ENCODE data around the gene CELF1. TPM values are rescaled to one million over a fixed set of nuclear protein-coding genes. Genes with fewer than 3 reads are reported as not detected.

CELF1 gene
- total and polyA plus RNA-seq, 2 of the 4 experiments (the other 2 are of a cell fraction): 63.3 to 135 TPM

- H3K36me3 ChIP-seq (ENCODE audit: control insufficient read depth, insufficient read depth, low read length): no peaks in the 10 kb centered on the region; the same call in none of the 2 replicates
- H2BK120ac ChIP-seq (ENCODE audit: low read depth, low read length): no peak overlapping the region
- no peak overlapping the region for H3K27ac ChIP-seq (ENCODE audit: insufficient read depth, low read length)
- DNase-seq (peak; percentile 31), ATAC-seq (ENCODE audit: low read depth) (no peak)
- H2BK15ac ChIP-seq (ENCODE audit: low read depth, low read length): no peak overlapping the region
- no peak overlapping the region for H3K14ac ChIP-seq (replicated peaks; ENCODE audit: low read depth, low read length)
- ChIA-PET POLR2A (ENCODE audit: unreplicated experiment) (interaction anchor here (0.6 kb wide), 1 partner anchor 32 kb away, joined by 4 read pairs; no protein-coding TSS in a partner anchor), CTCF (interaction anchor here (1.4 kb wide), 1 partner anchor 10 kb away, joined by 6 read pairs; no protein-coding TSS in a partner anchor)
- no peak overlapping the region for H3K18ac ChIP-seq (ENCODE audit: low read depth, low read length)
- H3K4ac ChIP-seq (ENCODE audit: low read depth, low read length): no peak overlapping the region
- H3K56ac ChIP-seq (ENCODE audit: extremely low read depth, insufficient read depth, low read length): no peak overlapping the region
- no peaks in the 10 kb centered on the region for H3K27me3 ChIP-seq (ENCODE audit: control insufficient read depth, insufficient read depth, low read length)
- no peak overlapping the region for H4K8ac ChIP-seq (ENCODE audit: low read depth in 2 of 2, low read length in 2 of 2)
- H4K20me1 ChIP-seq (ENCODE audit: insufficient read depth, low read length): peaks cover 97% of the 10 kb centered on the region
- no CpG with 5 or more reads among the region's 2 CpGs for WGBS, 2 experiments (ENCODE audit: extremely low coverage in 2 of 2, insufficient read length in 1 of 2)
- peaks cover 3 to 77% of the 10 kb centered on the region in 2 experiments; a peak in 3 of 4 replicates for H3K79me1 ChIP-seq (ENCODE audit: low read depth in 1 of 2, low read length in 2 of 2)
- H2AFZ ChIP-seq (replicated peaks; ENCODE audit: low read length, poor library complexity): no peak overlapping the region
- BruUV-seq (replicated peaks): no TSS peak
- H4K5ac ChIP-seq (ENCODE audit: low read depth, low read length): no peak overlapping the region
- H3K9ac ChIP-seq (ENCODE audit: low read depth, low read length): no peak overlapping the region
- in situ Hi-C loops (cut with MboI; ENCODE audit: low sequenced_read_pairs): no loop called here
- 0 out of 2 replicates have a peak, but pooled peaks cover 6% of the 10 kb centered on the region for H3K9me1 ChIP-seq (ENCODE audit: insufficient read depth, low read length)
- H2AK9ac ChIP-seq (replicated peaks; ENCODE audit: low read depth, low read length, poor library complexity): no peak overlapping the region
- H2AK5ac ChIP-seq (ENCODE audit: low read depth, low read length): no peak overlapping the region; the same call in 1 of the 2 replicates
- dilution Hi-C loops (cut with HindIII; ENCODE audit: low sequenced_read_pairs, unreplicated experiment): no loop called here
- H3K23ac ChIP-seq (ENCODE audit: low read depth, low read length): no peak overlapping the region
- H4K91ac ChIP-seq (ENCODE audit: insufficient read depth, low read depth, low read length): no peak overlapping the region
- H3K4me2 ChIP-seq (ENCODE audit: low read depth, low read length): no peak overlapping the region
- peaks cover 9% of the 10 kb centered on the region for H3K4me1 ChIP-seq (ENCODE audit: control insufficient read depth, insufficient read depth, low read length)
- TF ChIP-seq NFE2L2 (IDR thresholded peaks at IDR 0.05; ENCODE audit: low read depth, low read length) (no peak), USF2 (IDR thresholded peaks at IDR 0.05; ENCODE audit: low read depth, low read length) (no peak), POLR2A (IDR thresholded peaks at IDR 0.05; ENCODE audit: low read depth, low read length) (no peak), RFX5 (IDR thresholded peaks at IDR 0.05; ENCODE audit: low read depth, low read length) (no peak), RAD21 (IDR thresholded peaks at IDR 0.05; ENCODE audit: low read length) (no peak), ELK1 (IDR thresholded peaks at IDR 0.05; ENCODE audit: borderline replicate concordance, low read depth, low read length) (no peak), CEBPB (IDR thresholded peaks at IDR 0.05; ENCODE audit: low read depth, low read length) (no peak), MAFK (IDR thresholded peaks at IDR 0.05; ENCODE audit: low read depth, low read length) (no peak), SMC3 (IDR thresholded peaks at IDR 0.05; ENCODE audit: low read depth, low read length) (no peak), RCOR1 (IDR thresholded peaks at IDR 0.05; ENCODE audit: insufficient replicate concordance, low read length) (no peak), CHD1 (IDR thresholded peaks at IDR 0.05; ENCODE audit: low read depth, low read length) (no peak), BHLHE40 (IDR thresholded peaks at IDR 0.05; ENCODE audit: low read depth, low read length) (no peak), MXI1 (IDR thresholded peaks at IDR 0.05; ENCODE audit: borderline replicate concordance, low read depth, low read length) (no peak), CTCF (conservative IDR thresholded peaks at IDR 0.05; ENCODE audit: low read depth, low read length) (no peak), MAZ (IDR thresholded peaks at IDR 0.05; ENCODE audit: borderline replicate concordance, low read depth, low read length) (no peak), FOS (IDR thresholded peaks at IDR 0.05; ENCODE audit: low read depth, low read length) (no peak)
- no peak overlapping the region for H2BK5ac ChIP-seq (ENCODE audit: low read depth, low read length, poor library complexity, severe bottlenecking)
- H3K4me3 ChIP-seq (ENCODE audit: insufficient read depth, low read depth, low read length): no peak overlapping the region
- H2BK20ac ChIP-seq (ENCODE audit: low read depth, low read length): no peak overlapping the region
- H3K9me3 ChIP-seq (ENCODE audit: control insufficient read depth, insufficient read depth, low read length): no peaks in the 10 kb centered on the region
- intact Hi-C loops (cut with micrococcal nuclease): loop anchor here (10.0 kb wide), 1 partner anchor 48 kb away; no protein-coding TSS in a partner anchor
These were observed 20.2 kb downstream of the CELF1 start for GRCh38 chr11:47532597-47533213.

Measured in IMR-90 (cell line).